ENCODE measurements around the gene EIF3C.
"Not testable (repeated sequence)": the region's sequence is repeated elsewhere in the genome, so short reads cannot be mapped to it uniquely, and the experiment has no call there.

The EIF3C gene

GRCh38 chr16:28732455-28733124 is 21.3 kb downstream of the EIF3C start:
- H3K27me3 ChIP-seq; H3K9me3 ChIP-seq; H3K4me3 ChIP-seq (ENCODE audit: low read depth, low read length); H3K36me3 ChIP-seq; DNase-seq; H3K4me1 ChIP-seq: not testable (repeated sequence)

- DNase-seq = not testable (repeated sequence)
These were observed 28.5 kb downstream of the EIF3C start for GRCh38 chr16:28739787-28740186.

GRCh38 chr16:28740631-28741030 is 29.4 kb downstream of the EIF3C start:
- not testable (repeated sequence) for H3K4me1 ChIP-seq; DNase-seq; H3K36me3 ChIP-seq; H3K4me3 ChIP-seq (ENCODE audit: low read depth, low read length); H3K27me3 ChIP-seq; H3K9me3 ChIP-seq

More at GRCh38 chr16:28739787-28740186, 28.5 kb downstream of the EIF3C start:
- H3K4me1 ChIP-seq; H3K36me3 ChIP-seq; H3K4me3 ChIP-seq (ENCODE audit: low read depth, low read length); H3K9me3 ChIP-seq; H3K27me3 ChIP-seq: not testable (repeated sequence)

GRCh38 chr16:28741295-28741694 is 30.0 kb downstream of the EIF3C start:
- H3K9me3 ChIP-seq; H3K27me3 ChIP-seq; H3K4me3 ChIP-seq (ENCODE audit: low read depth, low read length); H3K4me1 ChIP-seq; DNase-seq; H3K36me3 ChIP-seq: not testable (repeated sequence)

GRCh38 chr16:28746618-28747350 is 35.5 kb downstream of the EIF3C start:
- H3K36me3 ChIP-seq; H3K9me3 ChIP-seq; DNase-seq; H3K27me3 ChIP-seq; H3K4me3 ChIP-seq (ENCODE audit: low read depth, low read length); H3K4me1 ChIP-seq: not testable (repeated sequence)

GRCh38 chr16:28749997-28750465 is 38.8 kb downstream of the EIF3C start:
- not testable (repeated sequence) for DNase-seq; H3K9me3 ChIP-seq; H3K4me1 ChIP-seq; H3K27me3 ChIP-seq; H3K4me3 ChIP-seq (ENCODE audit: low read depth, low read length); H3K36me3 ChIP-seq

- not testable (repeated sequence) for H3K27me3 ChIP-seq; H3K36me3 ChIP-seq; H3K4me3 ChIP-seq (ENCODE audit: low read depth, low read length); DNase-seq; H3K4me1 ChIP-seq; H3K9me3 ChIP-seq
These were observed 39.3 kb downstream of the EIF3C start for GRCh38 chr16:28750469-28751067.

- DNase-seq; H3K4me3 ChIP-seq (ENCODE audit: low read depth, low read length); H3K36me3 ChIP-seq; H3K27me3 ChIP-seq; H3K9me3 ChIP-seq; H3K4me1 ChIP-seq: not testable (repeated sequence)
These were observed 40.2 kb downstream of the EIF3C start, which contains the start of gene NPIPB9 for GRCh38 chr16:28751487-28751886. Gene NPIPB9, plus strand, starts transcription at chr16:28751787.

- not testable (repeated sequence) for H3K36me3 ChIP-seq; H3K9me3 ChIP-seq; H3K4me3 ChIP-seq (ENCODE audit: low read depth, low read length); H3K4me1 ChIP-seq; DNase-seq; H3K27me3 ChIP-seq
These were observed 70.4 kb downstream of the EIF3C start for GRCh38 chr16:28781697-28782096.

GRCh38 chr16:28782357-28782756 is 71.1 kb downstream of the EIF3C start:
- H3K4me1 ChIP-seq; H3K9me3 ChIP-seq; H3K36me3 ChIP-seq; H3K4me3 ChIP-seq (ENCODE audit: low read depth, low read length); DNase-seq; H3K27me3 ChIP-seq: not testable (repeated sequence)
